Thymus (tissue), 11 donors: ENCODE measurements around the gene DIP2C. TPM values are rescaled to one million over a fixed set of nuclear protein-coding genes. Genes with fewer than 3 reads are reported as not detected.

Experiments used
- DNase-seq, 9 donors: peaks; one replicate each; pipeline ENCODE4 v3.0.0-alpha.2; 2013; ENCODE audit warnings: low spot score in 9 of 9, low read depth in 6 of 9, missing footprints in 1 of 9
- H3K27ac ChIP-seq, 2 donors: one replicate each; pipeline ENCODE4 v1.5.1; 2013; ENCODE audit warnings: control low read depth in 1 of 2, low read depth in 1 of 2, low read length in 1 of 2, mild to moderate bottlenecking in 1 of 2, moderate library complexity in 1 of 2
- H3K27me3 ChIP-seq, 2 donors: one replicate each; pipeline ENCODE4 v1.5.1; 2013; ENCODE audit warnings: low read length in 1 of 2; ENCODE audit not compliant: control insufficient read depth in 2 of 2, insufficient read depth in 1 of 2
- H3K36me3 ChIP-seq, 2 donors: one replicate each; pipeline ENCODE4 v1.5.1; 2013; ENCODE audit warnings: low read length in 1 of 2, mild to moderate bottlenecking in 1 of 2, moderate library complexity in 1 of 2; ENCODE audit not compliant: control insufficient read depth in 2 of 2, insufficient read depth in 2 of 2
- H3K4me1 ChIP-seq, 2 donors: one replicate each; pipeline ENCODE4 v1.5.1; 2013; ENCODE audit warnings: low read length in 2 of 2; ENCODE audit not compliant: control insufficient read depth in 2 of 2, insufficient read depth in 2 of 2
- H3K4me3 ChIP-seq, 2 donors: one replicate each; pipeline ENCODE4 v1.5.1; 2013; ENCODE audit warnings: low read length in 2 of 2, control low read depth in 1 of 2, mild to moderate bottlenecking in 1 of 2
- H3K9me3 ChIP-seq, 2 donors: one replicate each; pipeline ENCODE4 v1.5.1; 2013; ENCODE audit warnings: low read length in 1 of 2, mild to moderate bottlenecking in 1 of 2; ENCODE audit not compliant: control insufficient read depth in 2 of 2, insufficient read depth in 1 of 2
- WGBS: extraction: QIAGEN DNeasy Blood & Tissue Kit; methylation state at CpG from one replicate; pipeline ENCODE4 v1.1.7; 2013; 5-methylcytosine and 5-hydroxymethylcytosine counted together
- polyA plus RNA-seq: library from polyadenylated mRNA; stranded (reverse); fragments of 200-250 nt; gene quantifications from one replicate; pipeline ENCODE4 v1.2.3, GENCODE V29; 2013
- total RNA-seq: library from RNA; stranded (reverse); fragments of 120-200 nt; gene quantifications from one replicate; pipeline ENCODE4 v1.2.4, GENCODE V29; 2013
- donor health status: healthy.

The DIP2C gene
- total and polyA plus RNA-seq, 2 donors, result 2.2 to 3.4 TPM

DNA sequence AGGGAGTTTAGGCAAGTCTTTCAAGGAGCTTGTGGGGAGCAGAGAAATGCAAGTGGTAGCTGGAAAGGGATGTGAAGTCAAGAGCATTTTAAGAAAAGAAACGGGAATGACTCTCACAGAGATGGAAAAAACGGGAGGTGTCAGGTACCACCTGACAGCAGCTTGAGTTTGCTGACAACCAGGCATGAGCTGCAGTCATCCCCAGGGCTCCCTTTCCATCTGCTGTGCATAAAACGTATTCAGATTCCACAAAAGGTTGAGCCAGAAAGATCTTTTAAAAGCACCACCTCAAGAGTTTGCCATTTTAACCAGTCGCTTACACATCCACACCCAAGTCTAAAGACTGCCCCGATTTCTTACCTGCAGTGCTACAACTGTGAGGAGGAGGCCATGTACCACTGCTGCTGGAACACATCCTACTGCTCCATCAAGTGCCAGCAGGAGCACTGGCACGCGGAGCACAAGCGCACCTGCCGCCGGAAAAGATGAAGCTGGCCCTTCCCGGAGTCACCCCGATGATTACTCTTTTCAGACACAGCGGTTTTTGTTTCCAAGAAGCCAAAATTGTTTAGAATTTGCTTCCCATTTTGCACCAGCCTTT, 437.4 kb downstream of the DIP2C start:
- WGBS, result 97% methylated on average over 13 of the region's 13 CpGs
- Histone ChIP-seq H3K9me3 (no peaks in the 10 kb centered on the region), H3K4me1 (no peaks in the 10 kb centered on the region), H3K27ac (no peak overlapping the region), H3K36me3 (peaks cover 33 to 41% of the 10 kb centered on the region in 2 donors), H3K4me3 (no peak overlapping the region), H3K27me3 (no peaks in the 10 kb centered on the region)
- no peak for DNase-seq

DNA sequence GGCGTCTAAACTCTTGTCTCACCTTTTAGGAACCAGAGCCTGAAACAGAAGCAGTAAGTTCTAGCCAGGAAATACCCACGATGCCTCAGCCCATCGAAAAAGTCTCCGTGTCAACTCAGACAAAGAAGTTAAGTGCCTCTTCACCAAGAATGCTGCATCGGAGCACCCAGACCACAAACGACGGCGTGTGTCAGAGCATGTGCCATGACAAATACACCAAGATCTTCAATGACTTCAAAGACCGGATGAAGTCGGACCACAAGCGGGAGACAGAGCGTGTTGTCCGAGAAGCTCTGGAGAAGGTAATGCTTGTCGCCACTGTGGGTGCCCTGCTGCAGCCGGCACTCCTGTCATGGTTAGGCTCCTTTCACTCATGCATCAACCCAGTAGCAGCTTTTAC, 441.2 kb downstream of the DIP2C start:
- WGBS, result 95% methylated on average over 15 of the region's 15 CpGs
- H3K27ac ChIP-seq, result no peak overlapping the region

DNA sequence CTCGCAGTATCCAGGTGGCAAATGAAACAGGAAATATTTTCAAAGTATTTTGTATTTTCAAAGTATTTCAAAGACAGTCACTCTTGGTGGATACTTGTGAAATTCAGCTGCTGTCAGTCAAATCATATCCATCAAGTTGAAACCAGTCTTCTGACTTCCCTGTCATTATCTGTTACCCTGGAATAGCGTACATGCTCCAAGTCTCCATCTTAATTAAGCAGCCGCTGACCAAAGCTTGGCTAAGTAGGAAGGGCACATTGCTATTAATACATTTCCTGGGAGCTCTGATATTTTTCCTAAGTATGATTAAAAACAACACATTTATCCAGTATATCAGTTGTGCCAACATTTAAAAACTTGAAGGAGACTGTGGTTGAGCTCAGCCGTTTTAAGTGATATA, 442.0 kb downstream of the DIP2C start:
- no peaks in the 10 kb centered on the region for H3K4me1 ChIP-seq
- no peak overlapping the region for H3K4me3 ChIP-seq
- H3K27me3 ChIP-seq, result no peaks in the 10 kb centered on the region
- no peak for DNase-seq
- no peak overlapping the region for H3K27ac ChIP-seq
- 97% methylated on average over 4 of the region's 4 CpGs for WGBS
- no peaks in the 10 kb centered on the region for H3K9me3 ChIP-seq
- peaks cover 41 to 46% of the 10 kb centered on the region in 2 donors for H3K36me3 ChIP-seq

More for the DNA sequence above, 441.2 kb downstream of the DIP2C start:
- no peak for DNase-seq
- no peaks in the 10 kb centered on the region for H3K27me3 ChIP-seq
- peaks cover 41 to 44% of the 10 kb centered on the region in 2 donors for H3K36me3 ChIP-seq
- H3K4me1 ChIP-seq, result no peaks in the 10 kb centered on the region
- no peak overlapping the region for H3K4me3 ChIP-seq
- no peaks in the 10 kb centered on the region for H3K9me3 ChIP-seq

DNA sequence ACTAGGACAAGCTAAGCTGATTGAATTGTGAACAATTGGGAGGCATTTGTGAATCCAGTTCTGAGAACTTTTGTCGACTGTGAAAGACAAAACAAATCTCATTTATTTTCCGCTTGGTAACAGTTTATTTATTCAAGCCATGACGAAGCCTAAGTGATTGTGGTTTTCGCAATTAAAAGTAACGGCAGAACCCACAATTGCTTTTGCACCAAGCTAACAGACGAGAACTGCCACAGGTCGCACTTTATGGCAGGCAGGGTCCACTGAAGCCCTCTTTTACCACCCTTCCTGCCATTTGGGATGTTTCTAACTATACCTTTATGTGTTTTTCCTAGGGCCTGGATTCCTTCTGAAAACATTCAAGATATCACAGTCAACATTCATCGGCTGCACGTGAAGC, 443.0 kb downstream of the DIP2C start:
- Histone ChIP-seq H3K4me3 (no peak overlapping the region), H3K4me1 (no peaks in the 10 kb centered on the region), H3K27ac (no peak overlapping the region), H3K36me3 (peaks cover 33 to 39% of the 10 kb centered on the region in 2 donors), H3K9me3 (no peaks in the 10 kb centered on the region), H3K27me3 (no peaks in the 10 kb centered on the region)
- no peak for DNase-seq
- WGBS, result 97% methylated on average over 9 of the region's 9 CpGs

DNA sequence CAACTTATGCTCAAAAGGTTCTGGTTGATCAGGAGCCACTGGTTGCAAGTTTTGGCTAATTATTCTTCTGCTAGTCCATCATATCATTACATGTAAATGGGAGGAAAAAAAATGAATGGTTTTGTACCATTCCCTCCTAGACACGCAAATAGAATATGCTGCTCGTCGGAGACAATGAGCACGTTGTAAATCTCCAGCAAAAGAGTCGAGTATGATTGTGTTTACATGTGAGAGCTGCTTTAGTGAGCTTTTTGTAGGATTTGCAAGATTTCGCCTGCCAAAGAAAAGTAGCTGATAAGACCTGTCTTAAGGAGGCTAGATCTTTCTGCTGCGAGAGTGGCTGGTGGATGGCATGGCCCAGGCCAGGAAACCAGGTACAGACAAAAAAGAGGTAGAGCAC, 445.2 kb downstream of the DIP2C start:
- Histone ChIP-seq H3K4me3 (no peak overlapping the region), H3K4me1 (no peaks in the 10 kb centered on the region), H3K27ac (no peak overlapping the region), H3K27me3 (no peaks in the 10 kb centered on the region), H3K9me3 (no peaks in the 10 kb centered on the region), H3K36me3 (peaks cover 23 to 31% of the 10 kb centered on the region in 2 donors)
- no peak for DNase-seq
- WGBS, result 98% methylated on average over 7 of the region's 7 CpGs

DNA sequence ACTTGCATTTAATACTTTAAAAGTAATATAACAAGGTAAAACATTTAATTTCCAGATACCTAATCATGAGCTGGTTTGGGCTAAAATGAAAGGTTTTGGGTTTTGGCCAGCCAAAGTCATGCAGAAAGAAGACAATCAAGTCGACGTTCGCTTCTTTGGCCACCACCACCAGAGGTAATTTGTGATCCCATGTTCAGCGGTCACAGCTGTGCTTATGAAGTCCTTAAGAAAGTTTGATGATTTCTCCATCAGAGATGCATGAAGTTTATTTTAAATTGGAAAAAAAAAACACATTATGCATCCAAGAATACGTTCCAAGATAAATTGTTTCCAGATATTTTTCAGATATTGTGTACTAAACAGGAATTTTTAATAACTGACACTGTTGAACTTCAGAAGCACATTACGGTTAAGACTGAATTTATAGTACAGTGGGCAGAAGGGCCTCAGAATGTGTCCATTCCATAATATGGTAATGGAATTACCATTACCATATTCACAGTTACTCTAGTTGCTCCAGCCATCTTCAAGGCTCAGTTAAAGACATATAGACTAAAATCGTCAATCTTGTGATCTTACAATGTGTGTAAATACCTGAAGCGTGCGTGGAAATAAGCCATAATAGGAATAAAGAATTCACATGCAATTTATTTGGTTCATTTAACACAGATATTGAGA, 447.4 kb downstream of the DIP2C start:
- Histone ChIP-seq H3K27me3 (no peaks in the 10 kb centered on the region), H3K4me3 (no peak overlapping the region), H3K36me3 (peaks cover 12 to 23% of the 10 kb centered on the region in 2 donors), H3K27ac (no peak overlapping the region), H3K4me1 (no peaks in the 10 kb centered on the region), H3K9me3 (no peaks in the 10 kb centered on the region)
- WGBS, result 93% methylated on average over 9 of the region's 9 CpGs
- no peak for DNase-seq

DNA sequence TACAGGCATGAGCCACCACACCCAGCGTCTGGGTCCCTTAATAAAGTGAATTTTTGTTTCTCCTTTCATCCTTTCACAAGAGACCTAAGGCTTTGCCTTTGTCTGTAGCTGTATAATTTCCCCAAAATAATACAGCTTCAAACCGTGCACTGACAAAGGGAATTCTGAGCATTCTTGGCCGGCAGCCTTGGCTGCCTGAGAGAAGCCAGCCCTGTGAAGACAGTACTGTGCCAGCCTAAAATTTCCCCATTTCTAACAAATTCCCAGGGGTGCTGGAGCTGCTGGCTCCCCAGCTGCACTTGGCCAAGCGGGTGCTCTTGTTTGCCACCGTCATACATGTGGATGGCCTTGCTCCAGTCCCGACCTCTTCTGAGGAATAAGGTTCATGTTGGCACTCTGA, 448.0 kb downstream of the DIP2C start:
- no peak overlapping the region for H3K4me3 ChIP-seq
- WGBS, result 96% methylated on average over 6 of the region's 6 CpGs
- no peaks in the 10 kb centered on the region for H3K4me1 ChIP-seq
- no peak overlapping the region for H3K27ac ChIP-seq
- peaks cover 7 to 20% of the 10 kb centered on the region in 2 donors for H3K36me3 ChIP-seq
- H3K9me3 ChIP-seq, result no peaks in the 10 kb centered on the region
- DNase-seq, result no peak
- H3K27me3 ChIP-seq, result no peaks in the 10 kb centered on the region

DNA sequence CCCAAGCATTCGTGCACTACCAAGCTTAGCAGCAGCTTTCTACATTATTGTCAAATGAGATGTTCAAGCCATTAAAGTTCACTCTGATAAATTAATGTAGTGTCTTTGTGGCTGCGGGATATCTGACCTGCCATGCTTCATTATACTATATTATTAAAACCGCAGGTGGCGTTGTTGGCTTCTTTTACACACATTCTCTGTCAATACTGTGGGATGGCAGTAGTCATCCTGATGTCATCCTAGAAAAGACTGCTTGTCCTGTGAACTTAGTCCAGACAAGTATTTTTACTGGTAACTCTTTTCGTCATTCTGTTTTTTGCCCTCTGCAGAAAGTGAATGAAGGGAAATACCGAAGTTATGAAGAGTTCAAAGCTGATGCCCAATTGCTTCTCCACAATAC, 450.4 kb downstream of the DIP2C start:
- Histone ChIP-seq H3K4me1 (no peaks in the 10 kb centered on the region), H3K9me3 (no peaks in the 10 kb centered on the region), H3K27me3 (no peaks in the 10 kb centered on the region), H3K4me3 (no peak overlapping the region), H3K36me3 (peaks cover 4 to 20% of the 10 kb centered on the region in 2 donors), H3K27ac (no peak overlapping the region)
- WGBS, result over 99% methylated on average over 6 of the region's 6 CpGs
- no peak for DNase-seq

DNA sequence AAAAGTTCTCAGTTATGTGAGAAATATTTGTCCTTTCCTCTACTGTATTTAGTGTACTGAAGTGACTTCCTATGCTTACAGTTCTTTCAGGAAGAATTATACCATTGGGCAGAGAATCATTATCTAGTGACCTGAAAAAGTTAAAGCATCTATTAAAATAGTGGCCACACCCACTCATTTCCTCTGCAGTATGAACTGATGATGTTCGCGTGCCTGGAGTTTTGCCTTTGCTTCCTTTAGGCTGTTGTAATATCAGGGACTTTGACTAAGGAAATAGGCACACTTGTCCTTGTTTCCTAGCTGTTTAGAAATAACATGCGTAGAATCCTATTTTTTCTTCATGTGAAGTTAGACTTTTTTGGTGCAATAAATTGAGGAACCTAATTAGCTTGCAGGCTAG, 453.6 kb downstream of the DIP2C start:
- Histone ChIP-seq H3K27me3 (no peaks in the 10 kb centered on the region), H3K27ac (no peak overlapping the region), H3K9me3 (no peaks in the 10 kb centered on the region), H3K4me1 (no peaks in the 10 kb centered on the region), H3K36me3 (peaks cover 4 to 13% of the 10 kb centered on the region in 2 donors), H3K4me3 (no peak overlapping the region)
- no peak for DNase-seq
- 96% methylated on average over 3 of the region's 3 CpGs for WGBS
